H4 (cell line): ENCODE results near the gene SLC1A4. TPM values are rescaled to one million over a fixed set of nuclear protein-coding genes. Genes with fewer than 3 reads are reported as not detected.
"Not testable (repeated sequence)": the region's sequence is repeated elsewhere in the genome, so short reads cannot be mapped to it uniquely, and the experiment has no call there.

Experiments
- DNase-seq: peaks from one replicate; pipeline ENCODE4 v3.0.0-alpha.2; 2015; ENCODE audit warnings: low spot score
- total RNA-seq: library from RNA; depleted of rRNA; stranded (reverse); fragments of >200 nt; shearing (Covaris generic); gene quantifications from 2 replicates; pipeline ENCODE4 v1.2.3, GENCODE V29; 2014

Gene SLC1A4
- total RNA-seq, 1 experiment from 2014 or later, result 27.0 TPM

DNA sequence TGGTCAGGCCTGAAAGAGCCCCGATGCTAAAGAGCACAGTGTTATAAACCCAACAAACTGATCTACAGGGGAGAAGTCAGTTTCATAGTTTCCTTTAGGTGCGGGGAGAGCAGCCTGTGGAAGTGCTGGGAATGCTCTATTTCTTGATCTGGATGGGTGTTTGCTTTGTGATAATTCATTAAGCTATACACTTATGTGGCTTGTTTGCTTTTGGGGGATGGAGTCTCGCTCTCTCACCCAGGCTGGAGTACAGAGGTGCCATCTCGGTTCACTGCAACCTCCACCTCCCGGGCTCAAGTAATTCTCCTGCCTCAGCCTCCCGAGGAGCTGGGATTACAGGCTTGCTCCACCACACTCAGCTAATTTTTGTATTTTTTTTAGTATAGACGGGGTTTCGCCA is 37.0 kb downstream of the SLC1A4 start:
- DNase-seq, result no peak

DNA sequence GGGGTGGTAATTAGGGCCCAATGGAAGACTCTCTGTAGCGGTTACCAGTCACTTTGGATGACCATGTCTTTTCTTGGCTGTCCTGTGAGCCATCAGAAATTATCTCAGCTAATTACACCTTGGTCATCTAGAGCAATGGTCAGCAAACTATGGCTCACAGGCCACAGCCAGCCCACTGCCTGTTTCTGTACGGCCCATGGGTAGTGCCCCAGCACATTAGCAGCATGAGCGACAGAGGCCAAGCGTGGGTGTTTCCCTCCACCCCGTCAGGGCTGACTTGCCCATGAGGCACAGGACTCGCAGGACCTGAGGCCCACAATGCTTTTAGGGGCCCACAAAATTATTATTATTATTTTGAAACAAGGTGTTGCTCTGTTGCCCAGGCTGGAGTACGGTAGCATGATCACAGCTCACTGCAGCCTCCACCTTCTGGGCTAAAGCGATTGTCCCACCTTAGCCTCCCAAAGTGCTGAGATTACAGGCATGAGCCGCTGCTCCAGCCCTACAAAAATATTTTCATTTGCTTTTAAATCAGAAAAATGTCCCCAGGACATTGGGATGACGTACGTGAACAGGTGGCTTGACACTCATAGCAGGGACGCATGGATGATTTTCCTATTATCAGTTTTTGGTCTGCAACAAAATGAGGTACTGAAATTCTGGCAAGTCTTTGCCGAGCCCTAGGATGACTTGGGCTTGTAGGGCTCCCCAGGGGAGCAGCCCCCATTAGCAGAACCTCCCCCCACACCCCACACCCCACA is 37.7 kb downstream of the SLC1A4 start:
- DNase-seq, result no peak

DNA sequence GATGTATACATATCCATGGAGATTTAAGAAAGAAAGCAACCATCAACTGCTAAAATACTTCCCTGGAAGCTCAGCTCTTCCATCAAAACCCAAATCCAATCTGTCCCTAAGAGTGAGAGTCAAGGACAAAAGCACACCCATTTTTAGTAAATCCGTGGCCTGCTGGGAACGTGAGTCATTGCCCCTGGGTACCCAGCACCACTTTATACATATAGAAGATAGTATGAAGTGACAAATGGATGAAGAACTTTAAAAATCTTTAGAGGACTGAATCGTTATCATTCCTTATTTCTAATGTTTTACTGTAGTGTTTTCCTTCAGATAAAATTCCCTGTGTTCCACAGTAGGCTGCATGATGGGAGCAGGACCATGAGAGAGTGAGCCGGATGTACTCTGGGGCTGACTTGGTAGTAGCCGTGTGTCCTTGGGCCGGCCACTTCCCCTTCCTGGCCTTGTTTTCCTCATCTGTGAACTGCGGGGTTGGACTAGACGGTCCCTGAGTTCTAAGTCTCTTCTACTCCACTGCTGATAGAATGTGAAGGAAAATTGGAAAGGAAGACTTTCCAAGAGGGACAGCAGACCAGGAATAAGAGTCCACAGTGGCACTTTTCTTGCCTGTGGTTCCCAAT is 38.5 kb downstream of the SLC1A4 start:
- no peak for DNase-seq

DNA sequence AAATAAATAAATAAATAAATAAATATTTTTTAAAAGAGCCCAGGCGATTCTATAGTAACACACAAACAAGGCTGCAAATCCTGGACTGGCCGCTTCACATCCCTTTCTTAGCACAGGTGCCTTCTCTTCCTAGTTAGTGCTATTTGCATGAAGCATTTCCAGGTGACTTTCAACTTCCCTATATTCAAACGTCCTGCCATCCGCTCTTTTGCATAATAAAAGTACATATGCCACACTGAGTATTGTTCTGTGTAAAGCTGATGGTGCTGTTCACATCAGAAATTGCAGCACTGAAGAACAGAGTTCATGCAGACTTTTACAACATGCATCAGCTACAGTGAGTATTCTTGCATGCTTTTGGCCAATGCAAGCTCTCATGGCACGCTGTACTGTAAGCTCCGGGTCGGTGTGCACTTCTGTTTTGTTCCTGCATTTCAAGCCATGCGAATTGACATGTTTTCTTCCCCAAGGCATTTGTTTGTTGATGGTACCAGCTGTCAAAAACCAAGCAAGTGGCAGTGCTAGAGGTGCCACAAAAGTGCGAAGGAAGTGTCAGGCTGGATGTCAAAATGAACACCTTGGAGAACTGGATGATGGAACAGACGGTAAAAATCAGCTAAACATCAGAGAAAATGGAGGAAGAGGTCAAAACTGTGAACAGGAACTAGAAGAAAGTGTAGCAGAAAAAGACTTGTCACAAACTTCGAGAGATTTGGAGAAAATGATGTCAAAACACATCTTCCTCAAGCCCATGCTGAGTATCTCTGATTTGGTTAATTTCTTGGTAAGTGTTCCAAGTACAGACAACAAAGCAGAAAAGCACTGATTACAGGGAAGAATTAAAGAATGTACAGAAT is 41.5 kb downstream of the SLC1A4 start:
- no peak for DNase-seq

DNA sequence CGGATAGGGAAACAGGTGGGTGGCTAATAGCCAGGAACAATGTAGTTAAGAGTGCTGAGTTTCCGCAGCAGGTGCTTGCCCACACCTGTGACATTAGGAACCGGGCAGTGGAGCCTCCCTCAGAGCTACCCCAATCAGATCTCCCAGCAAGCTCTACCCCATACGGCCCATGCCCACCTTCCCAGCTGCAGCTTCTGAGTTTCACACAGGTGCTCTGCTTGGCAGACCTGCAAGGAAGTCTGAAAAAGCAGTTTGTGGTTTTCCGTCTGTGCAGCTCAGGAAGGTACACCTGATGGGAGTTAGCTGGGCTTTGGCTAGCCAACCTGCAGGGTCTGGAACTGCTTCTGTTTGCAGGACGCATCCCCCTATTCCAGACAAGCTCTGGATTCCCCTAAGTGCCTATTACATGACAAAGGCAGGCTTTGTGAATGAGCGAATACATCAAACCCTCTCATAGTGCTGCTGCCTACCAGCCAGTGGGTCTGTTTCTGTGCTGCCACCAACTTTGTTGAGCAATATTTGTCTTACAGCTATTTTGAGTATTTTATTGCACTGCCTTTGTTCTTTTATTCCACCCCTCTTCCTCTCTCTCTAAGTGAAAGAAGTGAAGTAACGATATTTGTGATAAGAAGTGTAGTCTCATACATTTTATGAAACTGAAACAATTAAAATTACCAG is 42.3 kb downstream of the SLC1A4 start:
- DNase-seq, result no peak

DNA sequence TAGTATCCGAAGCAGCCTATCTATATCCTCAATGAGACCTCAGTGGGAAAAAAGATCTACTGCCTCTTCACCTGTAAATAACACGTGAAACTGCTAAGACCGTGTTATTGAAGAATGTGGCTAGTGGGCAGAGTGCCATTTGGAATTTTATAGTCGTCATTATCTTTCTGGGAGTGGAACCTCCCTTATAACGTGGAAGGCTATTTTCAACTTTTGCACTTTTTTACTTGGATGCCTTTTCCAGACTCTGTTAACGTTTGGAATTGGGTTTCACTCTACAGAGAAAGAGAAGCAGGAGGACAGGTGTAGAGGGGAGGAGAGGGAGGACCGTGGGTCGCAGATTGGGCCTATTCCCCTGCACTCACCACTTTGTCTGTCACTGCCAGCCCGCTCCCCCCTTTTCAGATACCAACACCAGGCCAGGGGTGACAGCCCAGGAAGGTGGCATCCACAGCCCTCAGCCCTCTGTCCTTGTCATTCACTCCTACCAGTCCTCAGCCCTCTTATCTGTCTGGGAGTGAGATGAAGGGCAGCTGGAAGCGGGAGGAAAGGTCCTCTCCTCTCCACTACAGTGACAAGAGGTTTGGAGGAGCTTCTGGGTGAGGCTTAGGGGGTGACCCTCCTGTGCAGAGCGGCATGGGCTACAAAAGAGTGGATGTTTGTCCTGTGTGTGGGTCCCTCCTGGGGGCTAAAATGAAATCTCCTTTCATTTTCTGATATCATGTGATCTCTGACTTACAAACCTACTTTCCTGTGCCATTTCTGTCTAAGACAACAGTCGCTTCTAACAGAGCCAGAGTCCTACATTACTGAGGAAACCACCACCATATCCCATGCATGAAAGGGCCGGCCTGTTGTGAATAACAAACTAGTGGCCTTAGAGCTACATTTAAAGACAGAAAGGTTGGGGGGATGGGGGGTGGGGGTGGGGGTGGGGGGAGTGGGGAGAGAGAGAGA is 43.1 kb downstream of the SLC1A4 start:
- no peak for DNase-seq

DNA sequence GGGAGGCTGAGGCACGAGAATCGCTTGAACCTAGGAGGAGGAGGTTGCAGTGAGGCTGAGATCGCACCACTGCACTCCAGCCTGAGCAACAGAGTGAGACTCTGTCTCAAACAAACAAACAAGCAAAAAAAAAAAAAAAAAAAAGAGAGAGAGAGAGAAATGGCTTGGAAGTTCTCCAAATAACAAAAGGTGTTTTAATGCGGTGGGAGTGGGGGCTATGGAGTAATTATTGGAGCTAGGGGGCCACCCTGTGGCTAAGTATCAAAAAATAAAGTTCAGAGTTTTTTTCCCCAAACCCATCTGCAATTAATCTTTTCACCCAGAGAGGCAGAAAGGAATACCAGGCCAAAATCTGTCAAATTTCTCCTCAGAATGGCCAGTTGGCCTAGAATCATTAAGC is 44.0 kb downstream of the SLC1A4 start:
- no peak for DNase-seq

DNA sequence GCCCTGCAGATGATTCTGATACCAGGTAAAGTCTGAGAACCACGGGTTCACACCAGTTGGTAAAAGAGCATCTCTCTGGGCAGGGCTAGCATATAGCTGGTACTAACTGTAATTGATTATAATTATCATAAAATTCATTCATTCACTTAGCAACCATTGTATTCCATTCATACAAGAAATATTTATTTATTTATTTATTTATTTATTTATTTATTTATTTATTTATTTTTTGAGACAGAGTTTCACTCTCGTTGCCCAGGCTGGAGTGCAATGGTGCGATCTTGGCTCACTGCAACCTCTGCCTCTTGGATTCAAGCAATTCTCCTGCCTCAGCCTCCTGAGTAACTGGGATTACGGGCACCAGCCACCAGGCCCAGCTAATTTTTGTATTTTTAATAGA is 44.5 kb downstream of the SLC1A4 start:
- not testable (repeated sequence) for DNase-seq

DNA sequence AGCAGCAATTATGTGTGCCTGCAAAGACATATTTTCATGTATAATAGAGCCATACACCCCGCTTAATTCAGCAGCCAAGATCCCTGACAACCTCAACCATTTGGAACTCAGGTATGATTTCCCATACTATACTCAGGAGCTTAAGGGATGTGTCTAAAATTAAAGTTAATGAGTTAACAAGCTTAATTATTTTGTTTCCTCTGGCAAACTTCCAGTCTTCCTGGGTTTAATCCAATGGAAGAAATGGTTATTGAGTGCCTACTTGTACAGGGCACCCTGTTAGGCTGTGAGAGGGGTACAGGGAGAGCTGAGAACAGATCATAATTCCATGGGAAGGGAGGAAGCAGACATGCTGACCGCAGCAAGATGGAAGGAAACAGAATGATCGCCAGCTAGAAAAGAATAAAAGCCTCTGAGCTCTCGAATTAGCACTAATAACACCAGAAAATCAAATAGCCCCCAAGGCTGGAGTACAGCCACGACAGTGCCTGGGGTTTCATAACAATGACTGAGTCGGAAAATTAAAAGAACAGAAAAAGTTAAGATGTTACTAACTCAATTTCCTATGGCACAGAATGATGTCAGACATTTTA is 46.2 kb downstream of the SLC1A4 start:
- DNase-seq, result no peak

DNA sequence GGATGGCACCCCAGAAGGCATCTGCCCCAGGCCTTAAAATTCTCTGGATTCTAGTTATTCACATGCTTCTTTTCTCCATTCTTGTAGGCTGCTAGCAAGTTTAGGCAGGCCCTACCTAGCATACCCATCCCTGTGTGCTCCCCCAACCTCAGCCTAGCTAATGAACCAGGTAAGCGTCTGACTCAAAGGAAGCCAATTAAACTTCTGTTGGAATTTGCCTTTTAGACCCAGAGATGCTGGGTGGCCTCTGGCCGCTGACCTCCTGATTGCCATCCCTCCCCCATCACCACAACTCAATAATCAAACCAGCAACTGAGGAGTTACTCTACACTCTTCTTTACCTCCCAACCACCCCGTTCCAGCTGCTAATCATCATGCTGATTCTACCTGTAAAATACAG is 48.0 kb downstream of the SLC1A4 start:
- DNase-seq, result no peak

DNA sequence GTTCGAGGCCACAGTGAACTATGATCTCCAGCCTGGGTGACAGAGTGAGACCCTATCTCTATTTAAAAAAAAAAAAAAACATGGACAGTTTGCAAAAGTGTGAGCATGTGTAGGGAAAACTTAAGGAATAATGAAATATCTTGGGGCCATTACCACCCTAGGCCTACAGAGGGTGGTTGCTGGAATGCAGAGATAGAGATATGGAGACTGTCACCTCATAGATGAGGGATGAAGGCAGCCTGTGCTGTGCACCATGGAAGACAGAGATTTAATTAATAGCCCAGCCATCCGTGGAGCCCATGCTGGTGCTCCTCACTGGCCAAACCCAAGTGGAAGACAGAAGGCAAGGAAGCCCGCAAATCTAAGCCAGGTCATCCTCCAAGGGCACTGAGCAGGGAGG is 50.4 kb downstream of the SLC1A4 start:
- DNase-seq, result no peak

DNA sequence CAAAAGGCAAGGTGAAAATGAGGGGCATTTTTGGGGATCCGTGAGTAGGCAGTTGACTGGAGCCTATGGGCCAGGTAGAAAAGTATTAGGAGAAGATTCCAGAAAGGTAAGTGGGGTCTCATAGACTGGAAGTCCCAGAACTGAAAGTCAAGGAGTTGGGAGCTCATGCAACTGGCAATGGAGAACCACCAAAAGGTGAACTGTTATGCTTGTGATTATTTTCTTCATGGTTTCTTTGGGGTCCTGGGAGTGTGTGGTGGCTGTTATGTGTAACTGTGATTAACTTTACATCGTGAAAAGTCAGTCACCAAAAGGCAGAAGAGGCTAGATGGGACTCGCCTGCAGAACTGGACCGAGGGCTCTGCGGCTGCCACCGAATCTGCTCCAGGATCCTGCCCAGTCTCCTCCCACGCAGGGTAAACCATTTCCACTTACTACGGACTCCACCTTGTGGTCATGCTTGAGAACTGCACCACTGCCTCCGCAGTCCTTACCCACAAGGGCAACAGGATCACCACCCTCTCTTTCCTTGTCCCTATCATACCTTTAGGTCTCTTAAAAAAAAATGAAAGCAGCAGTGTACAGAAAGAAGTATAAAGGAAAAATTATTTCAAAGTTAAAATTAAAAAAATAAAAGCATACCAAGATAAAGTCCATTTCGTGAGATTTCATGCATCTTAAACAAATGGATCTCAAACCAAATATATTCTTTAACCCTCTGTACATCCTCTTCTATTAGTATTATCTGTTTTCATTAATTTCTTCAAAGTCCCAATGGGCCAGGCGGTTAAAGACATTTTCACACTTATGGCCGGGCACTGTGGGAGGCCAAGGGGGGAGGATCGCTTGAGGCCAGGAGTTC is 51.4 kb downstream of the SLC1A4 start:
- DNase-seq, result peak; percentile 76

DNA sequence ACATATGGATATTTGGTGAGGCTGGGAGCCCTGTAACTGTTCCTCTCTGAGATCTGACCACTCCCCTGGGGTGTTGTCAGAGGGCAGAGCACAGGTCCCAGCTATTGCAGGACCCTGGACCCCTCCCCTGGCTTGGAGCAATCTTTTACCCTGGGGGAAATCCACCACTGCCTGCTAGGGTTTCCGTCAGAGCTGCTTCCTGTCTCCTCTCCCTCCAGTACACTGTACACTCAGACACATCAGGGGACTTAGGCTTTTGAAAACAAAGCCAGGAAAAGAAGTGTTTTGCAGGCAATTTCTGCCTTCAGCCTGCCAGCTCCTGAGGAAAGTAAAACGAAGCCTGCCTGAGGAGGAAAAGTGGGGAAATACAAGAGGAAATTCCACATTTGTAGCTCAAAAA is 53.8 kb downstream of the SLC1A4 start:
- DNase-seq, result no peak

DNA sequence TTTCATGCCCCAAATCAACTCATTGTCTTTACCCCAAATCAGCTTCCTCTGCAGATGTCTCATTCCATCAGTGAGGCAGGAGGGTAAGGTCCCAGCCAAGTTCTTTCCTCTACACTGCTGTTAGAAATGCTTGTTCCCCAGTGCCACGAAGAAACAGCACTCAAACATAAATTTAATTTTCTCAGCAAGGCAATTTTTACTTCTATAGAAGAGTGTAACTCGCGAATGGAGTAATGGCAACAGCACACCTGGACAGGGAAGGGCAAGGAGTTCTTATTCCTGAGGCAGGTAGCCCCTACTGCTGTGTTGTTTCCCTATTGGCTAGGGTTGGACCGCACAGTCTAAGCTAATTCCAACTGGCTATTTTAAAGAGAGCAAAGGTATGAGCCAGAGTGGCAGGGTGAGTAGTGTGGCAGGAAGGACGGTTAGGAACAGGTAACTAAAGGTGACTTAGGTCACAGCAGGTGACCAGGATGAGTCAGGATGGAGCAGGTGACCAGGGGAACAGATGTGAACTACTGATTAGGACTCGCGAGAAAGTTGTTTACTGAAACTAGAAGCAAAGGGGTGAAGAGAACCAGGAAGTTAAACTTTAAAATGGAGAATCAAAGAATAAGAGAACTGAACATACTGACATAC is 55.0 kb downstream of the SLC1A4 start:
- DNase-seq, result no peak

DNA sequence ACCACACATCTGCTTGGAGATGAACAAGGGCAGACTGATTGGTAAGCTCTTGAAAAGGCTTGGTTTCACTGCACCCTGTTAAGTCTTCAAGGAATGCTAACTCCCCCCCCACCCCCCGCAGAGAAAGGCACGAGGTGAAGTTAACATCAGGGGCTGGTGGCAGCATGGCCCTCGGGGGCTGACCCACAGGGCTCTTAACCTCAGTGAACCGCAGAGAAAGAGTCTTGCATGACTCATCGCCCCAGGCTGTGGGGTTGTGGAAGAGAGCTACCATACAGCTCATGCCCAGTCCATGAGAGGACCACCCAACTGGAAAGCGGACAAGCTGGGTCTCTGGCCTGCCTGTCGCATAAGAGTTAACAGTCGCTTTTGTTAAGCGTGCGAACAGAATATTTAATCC is 56.5 kb downstream of the SLC1A4 start:
- DNase-seq, result peak; percentile 32

DNA sequence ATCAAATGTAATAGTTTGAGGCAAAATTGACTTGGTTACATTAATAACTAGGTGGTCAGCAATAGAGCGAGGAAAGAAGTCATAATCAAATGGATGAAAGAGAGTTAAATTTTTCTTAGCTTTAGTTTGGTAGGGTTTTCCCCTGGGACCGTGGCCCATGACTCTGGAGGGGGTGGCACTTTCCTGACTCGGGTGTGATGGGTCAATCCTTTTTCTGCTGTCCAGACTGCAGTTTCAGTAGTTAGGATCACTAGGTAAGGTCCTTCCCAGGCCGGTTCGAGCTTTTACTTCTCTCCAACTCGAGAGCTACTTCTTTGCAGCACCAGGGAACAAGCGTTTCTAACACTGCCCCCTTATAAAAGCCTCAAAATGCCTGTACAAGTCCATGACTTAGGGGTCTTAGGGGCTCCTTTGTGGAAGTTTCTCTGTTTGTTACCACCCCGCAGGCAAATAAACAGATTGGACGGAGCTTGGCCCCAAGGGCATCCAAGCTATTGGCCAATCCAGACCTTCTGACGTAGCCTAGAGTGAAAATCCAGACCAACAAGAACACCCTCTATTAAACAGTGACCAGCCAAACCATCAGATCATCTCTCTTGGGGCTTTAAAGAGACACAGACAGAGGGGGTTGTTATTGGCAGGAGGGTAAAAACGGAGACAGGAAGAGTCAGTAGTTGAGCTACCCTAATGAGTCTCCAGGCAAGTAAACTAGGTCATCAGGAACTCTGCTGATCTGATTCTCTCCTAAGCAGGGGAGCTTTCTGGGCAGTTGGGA is 57.6 kb downstream of the SLC1A4 start:
- DNase-seq, result no peak

DNA sequence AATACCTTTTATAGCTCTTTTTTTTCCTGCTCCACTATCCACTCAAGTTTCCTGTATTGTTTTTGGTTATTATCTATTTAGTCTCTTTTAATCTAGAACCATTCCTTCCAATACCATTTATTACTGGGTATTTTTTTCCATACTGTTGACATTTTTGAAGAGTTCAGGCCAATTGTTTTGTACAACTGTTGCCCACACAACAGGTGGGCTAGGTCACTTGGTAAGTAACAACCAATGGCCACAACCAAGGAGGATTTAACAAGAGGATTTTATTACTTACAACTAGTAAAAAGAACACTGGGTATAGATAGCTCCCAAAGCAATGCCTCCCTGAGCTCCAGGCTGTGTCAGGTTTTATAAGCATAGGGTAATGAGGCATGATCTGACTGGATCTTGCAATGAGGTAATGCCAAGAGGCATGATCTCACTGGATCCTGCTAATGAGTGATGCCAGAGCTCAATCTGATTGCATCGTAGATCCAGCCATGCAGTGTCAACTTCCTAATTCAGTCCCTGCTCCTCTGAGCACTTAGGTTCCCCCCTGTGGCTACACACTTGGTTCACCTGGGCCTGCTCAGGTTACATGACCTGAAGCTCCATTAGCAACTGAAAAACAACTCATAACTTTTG is 59.9 kb downstream of the SLC1A4 start:
- no peak for DNase-seq

DNA sequence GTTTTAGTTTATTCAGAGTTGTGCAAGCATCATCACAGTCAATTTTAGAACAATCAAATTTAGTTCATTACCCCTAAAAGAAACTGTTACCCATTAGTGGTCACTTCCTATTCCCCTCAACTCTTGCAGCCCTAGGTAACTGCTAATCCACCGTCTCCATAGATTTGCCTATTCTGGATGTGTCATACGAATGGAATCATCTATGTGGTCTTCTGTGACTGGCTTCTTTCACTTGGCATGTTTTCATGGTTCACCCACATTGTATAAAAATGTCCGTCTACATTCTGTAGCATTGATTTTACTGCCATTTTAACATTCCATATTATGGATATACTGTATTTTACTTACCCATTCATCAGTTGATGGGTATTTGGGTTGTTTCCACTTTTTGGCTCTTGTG is 61.7 kb downstream of the SLC1A4 start:
- no peak for DNase-seq
